HL-60 (cell line): ENCODE results near the gene SOCS7.

ENCODE experiments used
- POLR2AphosphoS5 ChIP-seq: IDR thresholded peaks from 2 replicates; pipeline ENCODE4 v1.6.1; 2012; ENCODE audit warnings: low read depth
- TF ChIP-seq, protein P1 (sequence below): IDR thresholded peaks from one replicate; pipeline ENCODE4 v1.5.1; 2011; ENCODE audit warnings: low read length, control low read depth, inconsistent platforms; ENCODE audit not compliant: insufficient read depth

DNA sequence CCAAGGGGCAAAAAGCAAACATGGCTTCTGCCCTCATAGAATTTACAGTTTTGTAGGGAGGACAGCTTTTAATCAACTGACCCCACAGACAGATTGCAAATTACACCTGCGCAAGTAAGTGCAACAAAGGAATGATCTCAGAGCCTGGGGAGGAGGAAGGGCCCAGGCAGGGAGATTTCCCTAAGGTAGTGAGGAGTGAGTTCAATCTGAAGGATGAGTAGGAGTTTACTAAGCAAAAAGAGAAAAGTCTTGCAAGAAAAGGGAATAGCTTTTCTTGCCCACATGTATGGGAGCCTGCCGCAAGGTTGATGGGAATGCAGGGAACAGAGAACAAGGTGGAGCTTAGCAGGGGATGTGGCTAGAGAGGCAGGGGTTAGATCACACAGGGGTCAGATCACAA is 1.6 kb upstream of the SOCS7 start:
- TF ChIP-seq POLR2AphosphoS5, result no peak
- TF ChIP-seq, protein P1, sequence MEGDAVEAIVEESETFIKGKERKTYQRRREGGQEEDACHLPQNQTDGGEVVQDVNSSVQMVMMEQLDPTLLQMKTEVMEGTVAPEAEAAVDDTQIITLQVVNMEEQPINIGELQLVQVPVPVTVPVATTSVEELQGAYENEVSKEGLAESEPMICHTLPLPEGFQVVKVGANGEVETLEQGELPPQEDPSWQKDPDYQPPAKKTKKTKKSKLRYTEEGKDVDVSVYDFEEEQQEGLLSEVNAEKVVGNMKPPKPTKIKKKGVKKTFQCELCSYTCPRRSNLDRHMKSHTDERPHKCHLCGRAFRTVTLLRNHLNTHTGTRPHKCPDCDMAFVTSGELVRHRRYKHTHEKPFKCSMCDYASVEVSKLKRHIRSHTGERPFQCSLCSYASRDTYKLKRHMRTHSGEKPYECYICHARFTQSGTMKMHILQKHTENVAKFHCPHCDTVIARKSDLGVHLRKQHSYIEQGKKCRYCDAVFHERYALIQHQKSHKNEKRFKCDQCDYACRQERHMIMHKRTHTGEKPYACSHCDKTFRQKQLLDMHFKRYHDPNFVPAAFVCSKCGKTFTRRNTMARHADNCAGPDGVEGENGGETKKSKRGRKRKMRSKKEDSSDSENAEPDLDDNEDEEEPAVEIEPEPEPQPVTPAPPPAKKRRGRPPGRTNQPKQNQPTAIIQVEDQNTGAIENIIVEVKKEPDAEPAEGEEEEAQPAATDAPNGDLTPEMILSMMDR, result no peak
